HG03575 (cell line): ENCODE data around the gene LPAR1.
"Not testable (repeated sequence)": the region's sequence is repeated elsewhere in the genome, so short reads cannot be mapped to it uniquely, and the experiment has no call there.

Experiments used
- ATAC-seq: cut with Tn5 transposase; IDR thresholded peaks from one replicate; pipeline ENCODE4 v1.9.1; 2021; ENCODE audit not compliant: unreplicated experiment, insufficient number of reproducible peaks, low FRiP score; ENCODE audit errors: extremely low read depth

LPAR1 gene

GRCh38 chr9:110850401-110851135 is 187.7 kb downstream of the LPAR1 start:
- ATAC-seq: no peak

- ATAC-seq: no peak
Observed at GRCh38 chr9:110847671-110848070, 190.6 kb downstream of the LPAR1 start.

- ATAC-seq: no peak
Observed at GRCh38 chr9:110846215-110846614, 192.1 kb downstream of the LPAR1 start.

GRCh38 chr9:110844121-110844520 is 194.1 kb downstream of the LPAR1 start:
- ATAC-seq: no peak

- no peak for ATAC-seq
Observed at GRCh38 chr9:110842986-110843385, 195.3 kb downstream of the LPAR1 start.

- no peak for ATAC-seq
Observed at GRCh38 chr9:110842169-110842568, 196.1 kb downstream of the LPAR1 start.

- no peak for ATAC-seq
Observed at GRCh38 chr9:110837401-110838005, 200.8 kb downstream of the LPAR1 start.

GRCh38 chr9:110835859-110836271 is 202.4 kb downstream of the LPAR1 start:
- ATAC-seq: no peak

- no peak for ATAC-seq
Observed at GRCh38 chr9:110835404-110835803, 202.9 kb downstream of the LPAR1 start.

GRCh38 chr9:110832926-110833325 is 205.3 kb downstream of the LPAR1 start:
- ATAC-seq: no peak

GRCh38 chr9:110830495-110830894 is 207.8 kb downstream of the LPAR1 start:
- no peak for ATAC-seq

- no peak for ATAC-seq
Observed at GRCh38 chr9:110828264-110828663, 210.0 kb downstream of the LPAR1 start.

- ATAC-seq: not testable (repeated sequence)
Observed at GRCh38 chr9:110826400-110826799, 211.9 kb downstream of the LPAR1 start.

GRCh38 chr9:110825950-110826349 is 212.3 kb downstream of the LPAR1 start:
- no peak for ATAC-seq

- ATAC-seq: not testable (repeated sequence)
Observed at GRCh38 chr9:110825129-110825528, 213.1 kb downstream of the LPAR1 start.
